GM12875 (cell line): ENCODE measurements around the gene CTSH.

ENCODE experiments used
- H3K4me3 ChIP-seq: one replicate; pipeline ENCODE4 v1.5.1; 2011; ENCODE audit warnings: low read depth, low read length, control low read depth
- CTCF ChIP-seq: IDR thresholded peaks from 2 replicates; pipeline ENCODE4 v1.5.1; 2011; ENCODE audit warnings: low read depth, mild to moderate bottlenecking, control low read depth, inconsistent platforms, low read length, moderate library complexity, borderline replicate concordance; ENCODE audit not compliant: insufficient read depth

The CTSH gene

GRCh38 chr15:78921940-78922339 lies 22.9 kb downstream of the CTSH start:
- no peak overlapping the region for H3K4me3 ChIP-seq
- TF ChIP-seq CTCF, result no peak

- no peak overlapping the region for H3K4me3 ChIP-seq
- no peak for TF ChIP-seq CTCF
Observed at GRCh38 chr15:78921517-78921916, 23.3 kb downstream of the CTSH start.

GRCh38 chr15:78917888-78918287 lies 27.0 kb downstream of the CTSH start:
- no peak for TF ChIP-seq CTCF

GRCh38 chr15:78916088-78916487 lies 28.8 kb downstream of the CTSH start:
- TF ChIP-seq CTCF, result no peak
- H3K4me3 ChIP-seq, result no peak overlapping the region

More at GRCh38 chr15:78917888-78918287, 27.0 kb downstream of the CTSH start:
- H3K4me3 ChIP-seq, result no peak overlapping the region

GRCh38 chr15:78915341-78916087 lies 29.3 kb downstream of the CTSH start:
- H3K4me3 ChIP-seq, result no peak overlapping the region
- TF ChIP-seq CTCF, result no peak

GRCh38 chr15:78914027-78914764 lies 30.6 kb downstream of the CTSH start:
- TF ChIP-seq CTCF, result peak; percentile 34; the same call in 1 of the 2 replicates
- H3K4me3 ChIP-seq, result no peak overlapping the region

GRCh38 chr15:78913012-78913411 lies 31.8 kb downstream of the CTSH start:
- TF ChIP-seq CTCF, result no peak
- no peak overlapping the region for H3K4me3 ChIP-seq
